Heart left ventricle (tissue), 13 donors: Measurements from ENCODE around the gene BCL2.

Experiments
- POLR2A ChIP-seq, 2 donors: fragments of 450-650 bp; IDR thresholded peaks; one replicate each; pipeline ENCODE4 v1.6.1; 2017; ENCODE audit warnings: antibody characterized with exemption in 2 of 2, mild to moderate bottlenecking in 2 of 2, moderate library complexity in 2 of 2
- TF ChIP-seq, protein P1 (sequence below), 12 donors: fragments of 200-600 bp; sonication (generic) in 4 of 12; IDR thresholded peaks; one replicate each; pipeline versions ENCODE4 v1.5.0 to v1.8.0; 2018 to 2022; ENCODE audit warnings: antibody characterized with exemption in 12 of 12, mild to moderate bottlenecking in 5 of 12
- donor health status: ischemic (EF 13 %, LVEDD 7.1; RV severe dilation, severe dysfunction).
- donor health status: DM: no; HTN: yes; CAD: no.
- donor health status: DM: no; HTN: no; CAD: no.
- donor health status: ischemic (EF 25% LVEDD 6.9; RV normal size, moderate dysfunction).
- donor health status: ischemic (EF 25% LVEDD 5.7; RV mildly dilated, moderate dysfunction).
- donor health status: ischemic (EF 35%, LVEDD 5.7; RV mildly dilated, moderate dysfunction).
- donor health status: nonischemic (EF 11% LVEDD 7.7; RV severe dilation, severe dysfunction).
- donor health status: DM: yes; HTN: yes; CAD: no.
- donor health status: PGD.
- donor health status: ischemic (EF 29% LVEDD 5.4; RV normal size, mild dysfunction).
- donor health status: nonischemic (EF 23%, LVEDD 6.1; RV moderate dilation, normal function).

DNA sequence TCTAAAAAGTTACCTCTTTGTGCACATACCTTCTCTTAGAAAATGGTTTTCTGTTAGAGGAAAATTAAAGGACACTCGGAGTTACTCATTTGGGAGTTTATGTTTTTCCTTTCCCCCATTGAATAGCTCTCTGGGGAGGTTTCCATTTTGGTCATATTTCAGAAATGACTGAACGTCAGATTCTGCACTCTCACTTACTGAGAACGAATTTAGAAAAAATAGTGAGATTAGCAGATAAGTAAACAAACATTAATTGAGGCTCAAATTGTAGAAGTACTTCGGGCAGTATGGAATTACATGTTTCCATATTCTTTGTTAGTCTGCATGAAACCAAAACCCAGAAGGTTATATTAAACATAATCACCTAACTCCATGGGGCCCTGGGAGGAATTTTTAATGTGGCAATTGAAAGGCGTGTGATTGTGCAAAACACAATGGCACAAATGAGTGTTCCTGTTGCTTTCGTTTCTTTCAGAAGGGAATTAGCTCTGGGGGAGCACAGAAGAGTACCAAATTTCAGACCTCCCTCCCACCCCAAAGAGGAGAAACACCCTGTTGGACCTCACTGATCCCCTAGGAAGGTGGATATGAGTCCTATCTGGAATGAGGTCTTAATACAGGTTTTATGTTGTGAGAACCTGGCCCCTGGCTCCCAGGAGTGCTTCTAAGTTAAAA, 212.3 kb downstream of the BCL2 start:
- TF ChIP-seq, protein P1, sequence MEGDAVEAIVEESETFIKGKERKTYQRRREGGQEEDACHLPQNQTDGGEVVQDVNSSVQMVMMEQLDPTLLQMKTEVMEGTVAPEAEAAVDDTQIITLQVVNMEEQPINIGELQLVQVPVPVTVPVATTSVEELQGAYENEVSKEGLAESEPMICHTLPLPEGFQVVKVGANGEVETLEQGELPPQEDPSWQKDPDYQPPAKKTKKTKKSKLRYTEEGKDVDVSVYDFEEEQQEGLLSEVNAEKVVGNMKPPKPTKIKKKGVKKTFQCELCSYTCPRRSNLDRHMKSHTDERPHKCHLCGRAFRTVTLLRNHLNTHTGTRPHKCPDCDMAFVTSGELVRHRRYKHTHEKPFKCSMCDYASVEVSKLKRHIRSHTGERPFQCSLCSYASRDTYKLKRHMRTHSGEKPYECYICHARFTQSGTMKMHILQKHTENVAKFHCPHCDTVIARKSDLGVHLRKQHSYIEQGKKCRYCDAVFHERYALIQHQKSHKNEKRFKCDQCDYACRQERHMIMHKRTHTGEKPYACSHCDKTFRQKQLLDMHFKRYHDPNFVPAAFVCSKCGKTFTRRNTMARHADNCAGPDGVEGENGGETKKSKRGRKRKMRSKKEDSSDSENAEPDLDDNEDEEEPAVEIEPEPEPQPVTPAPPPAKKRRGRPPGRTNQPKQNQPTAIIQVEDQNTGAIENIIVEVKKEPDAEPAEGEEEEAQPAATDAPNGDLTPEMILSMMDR (IDR thresholded peaks at IDR 0.05) = no peak
- no peak for TF ChIP-seq POLR2A (IDR thresholded peaks at IDR 0.05)
